ENCODE measurements around the gene TMOD4. TPM values are rescaled to one million over a fixed set of nuclear protein-coding genes. Genes with fewer than 3 reads are reported as not detected.
"Not testable (repeated sequence)": the region's sequence is repeated elsewhere in the genome, so short reads cannot be mapped to it uniquely, and the experiment has no call there.

TMOD4 gene
- total RNA-seq, 1 donor from 2014 or later: 1.5 TPM

- no peaks in the 10 kb centered on the region for H3K36me3 Mint-ChIP-seq (ENCODE audit: insufficient read depth)
- no peaks in the 10 kb centered on the region for H3K9me3 Mint-ChIP-seq (ENCODE audit: low read depth)
- DNase-seq (ENCODE audit: low spot score, unreplicated experiment): no peak
- H3K4me3 Mint-ChIP-seq (ENCODE audit: low read depth): no peak overlapping the region
- peaks cover 3% of the 10 kb centered on the region for H3K27me3 Mint-ChIP-seq
- peak; percentile 48 for TF ChIP-seq CTCF (IDR thresholded peaks at IDR 0.05; ENCODE audit: unreplicated experiment)
- peaks cover 29% of the 10 kb centered on the region for H3K4me1 Mint-ChIP-seq (ENCODE audit: low read depth)
- peak overlapping the region; percentile 78 for H3K27ac Mint-ChIP-seq
Measured at GRCh38 chr1:151196292-151196800, 20.6 kb upstream of the TMOD4 start.

- H3K36me3 Mint-ChIP-seq (ENCODE audit: insufficient read depth); DNase-seq (ENCODE audit: low spot score, unreplicated experiment); H3K4me3 Mint-ChIP-seq (ENCODE audit: low read depth); H3K27ac Mint-ChIP-seq; H3K27me3 Mint-ChIP-seq; H3K9me3 Mint-ChIP-seq (ENCODE audit: low read depth): not testable (repeated sequence)
- H3K4me1 Mint-ChIP-seq (ENCODE audit: low read depth): peaks cover 24% of the 10 kb centered on the region
Measured at GRCh38 chr1:151194894-151195594, 19.3 kb upstream of the TMOD4 start.

DNA sequence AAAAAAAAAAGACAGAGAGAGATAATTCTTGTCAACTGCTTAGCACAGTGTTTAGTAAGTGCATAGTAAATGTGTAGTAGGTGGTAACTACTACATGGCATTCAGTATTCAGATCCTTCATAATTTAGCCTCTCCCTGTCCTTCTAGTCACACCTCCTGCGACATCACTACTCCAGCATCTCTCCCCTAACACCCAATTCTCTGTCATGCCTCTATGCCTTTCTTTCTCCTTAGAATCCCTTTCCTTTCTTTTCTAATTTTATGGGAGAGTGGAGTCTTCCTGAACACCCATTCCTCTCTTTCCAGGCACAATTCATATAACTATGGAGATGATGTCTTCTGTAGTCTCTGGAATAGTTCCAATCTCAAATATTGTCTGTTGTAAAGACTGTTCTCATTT, 18.1 kb upstream of the TMOD4 start:
- Mint-ChIP-seq H3K27me3 (peaks cover 3% of the 10 kb centered on the region), H3K4me3 (ENCODE audit: low read depth) (no peak overlapping the region)

DNA sequence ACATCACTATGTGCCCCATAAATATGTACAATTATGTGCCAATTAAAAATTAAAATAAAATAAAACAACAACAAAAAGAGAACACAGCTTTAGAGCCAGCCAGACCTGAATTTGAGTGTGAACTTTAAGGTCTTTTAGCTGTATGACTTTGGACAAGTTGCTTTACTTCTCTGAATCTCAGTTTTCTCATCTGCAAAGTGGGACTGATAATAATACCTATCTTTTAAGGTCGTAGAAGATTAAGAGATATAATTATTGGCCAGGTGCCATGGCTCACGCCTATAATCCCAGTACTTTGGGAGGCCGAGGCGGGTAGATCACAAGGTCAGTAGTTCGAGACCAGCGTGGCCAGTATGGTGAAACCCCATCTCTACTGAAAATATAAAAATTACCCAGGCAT, 17.5 kb upstream of the TMOD4 start:
- Mint-ChIP-seq H3K9me3 (ENCODE audit: low read depth) (no peaks in the 10 kb centered on the region), H3K4me3 (ENCODE audit: low read depth) (no peak overlapping the region), H3K4me1 (ENCODE audit: low read depth) (peaks cover 22% of the 10 kb centered on the region), H3K36me3 (ENCODE audit: insufficient read depth) (no peaks in the 10 kb centered on the region), H3K27ac (no peak overlapping the region), H3K27me3 (peaks cover 3% of the 10 kb centered on the region)
- DNase-seq (ENCODE audit: low spot score, unreplicated experiment): no peak
- no peak for TF ChIP-seq CTCF (IDR thresholded peaks at IDR 0.05; ENCODE audit: unreplicated experiment)

More for the DNA sequence above, 18.1 kb upstream of the TMOD4 start:
- Mint-ChIP-seq H3K9me3 (ENCODE audit: low read depth) (no peaks in the 10 kb centered on the region), H3K27ac (no peak overlapping the region), H3K4me1 (ENCODE audit: low read depth) (peaks cover 20% of the 10 kb centered on the region), H3K36me3 (ENCODE audit: insufficient read depth) (no peaks in the 10 kb centered on the region)
- no peak for TF ChIP-seq CTCF (IDR thresholded peaks at IDR 0.05; ENCODE audit: unreplicated experiment)
- no peak for DNase-seq (ENCODE audit: low spot score, unreplicated experiment)

GRCh38 chr1:151192047-151192446, 16.3 kb upstream of the TMOD4 start:
- Mint-ChIP-seq H3K27ac (no peak overlapping the region), H3K4me3 (ENCODE audit: low read depth) (no peak overlapping the region), H3K9me3 (ENCODE audit: low read depth) (no peaks in the 10 kb centered on the region), H3K36me3 (ENCODE audit: insufficient read depth) (no peaks in the 10 kb centered on the region), H3K4me1 (ENCODE audit: low read depth) (peaks cover 18% of the 10 kb centered on the region), H3K27me3 (peaks cover 3% of the 10 kb centered on the region)
- TF ChIP-seq CTCF (IDR thresholded peaks at IDR 0.05; ENCODE audit: unreplicated experiment): no peak
- DNase-seq (ENCODE audit: low spot score, unreplicated experiment): no peak

Data from progenitor cell of endocrine pancreas (in vitro differentiated cells).